ENCODE measurements around the gene GPC4. TPM values are rescaled to one million over a fixed set of nuclear protein-coding genes. Genes with fewer than 3 reads are reported as not detected.

GPC4 gene
- total RNA-seq, 1 donor from 2014 or later: 32.8 TPM

GRCh38 chrX:133437356-133437755 is 22.1 kb upstream of the GPC4 start:
- Mint-ChIP-seq H3K36me3 (ENCODE audit: unreplicated experiment) (no peaks in the 10 kb centered on the region), H3K27ac (ENCODE audit: unreplicated experiment) (no peak overlapping the region), H3K4me1 (ENCODE audit: low read depth, unreplicated experiment) (peaks cover 6% of the 10 kb centered on the region), H3K9me3 (ENCODE audit: unreplicated experiment) (no peaks in the 10 kb centered on the region), H3K27me3 (ENCODE audit: unreplicated experiment) (no peaks in the 10 kb centered on the region), H3K4me3 (ENCODE audit: unreplicated experiment) (no peak overlapping the region)
- TF ChIP-seq, protein P1, sequence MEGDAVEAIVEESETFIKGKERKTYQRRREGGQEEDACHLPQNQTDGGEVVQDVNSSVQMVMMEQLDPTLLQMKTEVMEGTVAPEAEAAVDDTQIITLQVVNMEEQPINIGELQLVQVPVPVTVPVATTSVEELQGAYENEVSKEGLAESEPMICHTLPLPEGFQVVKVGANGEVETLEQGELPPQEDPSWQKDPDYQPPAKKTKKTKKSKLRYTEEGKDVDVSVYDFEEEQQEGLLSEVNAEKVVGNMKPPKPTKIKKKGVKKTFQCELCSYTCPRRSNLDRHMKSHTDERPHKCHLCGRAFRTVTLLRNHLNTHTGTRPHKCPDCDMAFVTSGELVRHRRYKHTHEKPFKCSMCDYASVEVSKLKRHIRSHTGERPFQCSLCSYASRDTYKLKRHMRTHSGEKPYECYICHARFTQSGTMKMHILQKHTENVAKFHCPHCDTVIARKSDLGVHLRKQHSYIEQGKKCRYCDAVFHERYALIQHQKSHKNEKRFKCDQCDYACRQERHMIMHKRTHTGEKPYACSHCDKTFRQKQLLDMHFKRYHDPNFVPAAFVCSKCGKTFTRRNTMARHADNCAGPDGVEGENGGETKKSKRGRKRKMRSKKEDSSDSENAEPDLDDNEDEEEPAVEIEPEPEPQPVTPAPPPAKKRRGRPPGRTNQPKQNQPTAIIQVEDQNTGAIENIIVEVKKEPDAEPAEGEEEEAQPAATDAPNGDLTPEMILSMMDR (IDR thresholded peaks at IDR 0.05; ENCODE audit: partially characterized antibody, unreplicated experiment): no peak
- no peak for DNase-seq

GRCh38 chrX:133435544-133436124 is 20.3 kb upstream of the GPC4 start:
- Mint-ChIP-seq H3K4me1 (ENCODE audit: low read depth, unreplicated experiment) (peaks cover 6% of the 10 kb centered on the region), H3K36me3 (ENCODE audit: unreplicated experiment) (no peaks in the 10 kb centered on the region), H3K9me3 (ENCODE audit: unreplicated experiment) (peaks cover 2% of the 10 kb centered on the region), H3K4me3 (ENCODE audit: unreplicated experiment) (no peak overlapping the region), H3K27ac (ENCODE audit: unreplicated experiment) (no peak overlapping the region), H3K27me3 (ENCODE audit: unreplicated experiment) (peaks cover 2% of the 10 kb centered on the region)
- no peak for DNase-seq
- TF ChIP-seq, protein P1 (IDR thresholded peaks at IDR 0.05; ENCODE audit: partially characterized antibody, unreplicated experiment): no peak

DNA sequence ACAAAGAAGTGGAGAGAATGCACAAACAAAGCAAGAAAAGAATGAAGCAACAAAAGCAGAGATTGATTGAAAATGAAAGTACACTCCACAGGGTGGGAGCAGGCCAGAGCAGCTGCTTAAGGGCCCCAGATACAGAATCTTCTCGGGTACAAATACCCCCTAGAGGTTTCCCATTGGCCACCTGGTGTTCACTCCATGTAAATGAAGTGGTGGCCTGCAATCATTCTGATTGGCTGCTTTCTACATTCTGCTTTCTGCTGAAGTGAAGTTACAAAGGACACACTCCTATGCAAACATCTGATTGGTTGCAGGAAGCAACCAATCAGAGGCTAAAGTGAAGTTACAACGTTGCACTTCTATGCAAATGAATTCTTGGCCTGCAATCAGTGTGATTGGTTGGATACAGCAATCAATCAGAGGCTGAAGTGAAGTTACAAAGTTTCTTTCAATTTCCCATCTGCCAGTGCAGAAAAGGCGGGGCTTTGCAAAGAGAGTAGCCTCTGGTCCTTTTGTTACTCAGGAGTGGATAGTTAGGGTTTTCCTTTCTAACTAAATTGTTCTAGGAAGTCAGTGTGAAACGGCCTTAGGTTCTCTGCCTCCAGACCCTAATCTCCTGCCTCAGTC is 19.0 kb upstream of the GPC4 start:
- H3K36me3 Mint-ChIP-seq (ENCODE audit: unreplicated experiment): no peaks in the 10 kb centered on the region
- H3K9me3 Mint-ChIP-seq (ENCODE audit: unreplicated experiment): peaks cover 2% of the 10 kb centered on the region
- TF ChIP-seq, protein P1 (IDR thresholded peaks at IDR 0.05; ENCODE audit: partially characterized antibody, unreplicated experiment): peak; percentile 23
- peaks cover 2% of the 10 kb centered on the region for H3K27me3 Mint-ChIP-seq (ENCODE audit: unreplicated experiment)
- H3K4me3 Mint-ChIP-seq (ENCODE audit: unreplicated experiment): no peak overlapping the region
- DNase-seq: no peak
- H3K27ac Mint-ChIP-seq (ENCODE audit: unreplicated experiment): peak overlapping the region; percentile 66
- H3K4me1 Mint-ChIP-seq (ENCODE audit: low read depth, unreplicated experiment): peaks cover 7% of the 10 kb centered on the region

DNA sequence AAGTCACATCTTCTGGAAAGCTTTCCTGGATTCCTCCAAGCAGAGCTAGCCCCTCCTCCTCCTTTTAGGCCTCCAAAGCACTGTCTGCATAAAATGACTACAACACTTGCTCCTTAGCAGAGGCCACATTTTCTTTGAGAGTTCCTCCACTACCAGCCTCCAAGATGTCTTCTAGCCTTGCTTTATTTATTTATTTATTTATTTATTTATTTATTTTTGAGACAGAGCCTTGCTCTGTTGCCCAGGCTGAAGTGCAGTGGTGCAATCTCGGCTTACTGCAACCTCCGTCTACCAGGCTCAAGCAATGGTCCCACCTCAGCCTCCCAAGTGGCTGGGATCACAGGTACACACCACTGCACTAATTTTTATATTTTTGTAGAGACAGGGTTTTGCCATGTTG is 4.6 kb upstream of the GPC4 start:
- peaks cover 7% of the 10 kb centered on the region for H3K4me1 Mint-ChIP-seq (ENCODE audit: low read depth, unreplicated experiment)
- no peak for DNase-seq
- peaks cover 2% of the 10 kb centered on the region for H3K27me3 Mint-ChIP-seq (ENCODE audit: unreplicated experiment)
- H3K36me3 Mint-ChIP-seq (ENCODE audit: unreplicated experiment): no peaks in the 10 kb centered on the region
- H3K9me3 Mint-ChIP-seq (ENCODE audit: unreplicated experiment): no peaks in the 10 kb centered on the region
- TF ChIP-seq, protein P1 (IDR thresholded peaks at IDR 0.05; ENCODE audit: partially characterized antibody, unreplicated experiment): no peak
- H3K4me3 Mint-ChIP-seq (ENCODE audit: unreplicated experiment): no peak overlapping the region
- H3K27ac Mint-ChIP-seq (ENCODE audit: unreplicated experiment): no peak overlapping the region

DNA sequence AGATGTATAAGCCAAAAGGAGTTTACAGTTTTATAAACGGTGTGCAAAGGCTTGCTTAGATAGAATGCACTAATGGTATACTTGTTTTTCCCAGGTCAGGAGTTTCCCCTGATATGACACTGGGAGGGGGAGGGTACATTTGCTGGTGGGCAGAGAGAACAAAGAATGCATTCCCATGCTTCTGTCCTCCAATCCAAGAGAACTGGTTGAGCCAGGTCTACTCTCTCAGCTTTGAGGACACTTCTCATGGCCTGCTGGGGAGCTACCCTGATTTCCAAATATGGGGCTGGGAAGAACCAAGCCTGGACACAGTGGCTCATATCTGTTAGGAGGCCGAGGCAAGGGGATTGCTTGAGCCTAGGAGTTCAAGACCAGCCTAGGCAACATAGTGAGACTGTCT is 3.3 kb upstream of the GPC4 start:
- Mint-ChIP-seq H3K9me3 (ENCODE audit: unreplicated experiment) (peaks cover 2% of the 10 kb centered on the region), H3K36me3 (ENCODE audit: unreplicated experiment) (no peaks in the 10 kb centered on the region), H3K4me1 (ENCODE audit: low read depth, unreplicated experiment) (peaks cover 7% of the 10 kb centered on the region), H3K27ac (ENCODE audit: unreplicated experiment) (no peak overlapping the region), H3K4me3 (ENCODE audit: unreplicated experiment) (no peak overlapping the region), H3K27me3 (ENCODE audit: unreplicated experiment) (peaks cover 2% of the 10 kb centered on the region)
- TF ChIP-seq, protein P1 (IDR thresholded peaks at IDR 0.05; ENCODE audit: partially characterized antibody, unreplicated experiment): no peak
- DNase-seq: no peak
